ENCODE measurements around the gene CAMK2A.
"Not testable (repeated sequence)": the region's sequence is repeated elsewhere in the genome, so short reads cannot be mapped to it uniquely, and the experiment has no call there.

The CAMK2A gene

GRCh38 chr5:150251504-150251903, 38.1 kb downstream of the CAMK2A start:
- no peak overlapping the region for H3K27ac Mint-ChIP-seq
- H3K36me3 Mint-ChIP-seq (ENCODE audit: low read depth) = no peaks in the 10 kb centered on the region
- H3K4me3 Mint-ChIP-seq = no peak overlapping the region
- H3K9me3 Mint-ChIP-seq = no peaks in the 10 kb centered on the region
- no peak for DNase-seq
- peaks cover 1% of the 10 kb centered on the region for H3K27me3 Mint-ChIP-seq
- no peak for ATAC-seq
- H3K4me1 Mint-ChIP-seq = no peaks in the 10 kb centered on the region

- H3K27me3 Mint-ChIP-seq = peaks cover 1% of the 10 kb centered on the region
- DNase-seq = no peak
- H3K27ac Mint-ChIP-seq = no peak overlapping the region
- no peaks in the 10 kb centered on the region for H3K4me1 Mint-ChIP-seq
- H3K4me3 Mint-ChIP-seq = no peak overlapping the region
- ATAC-seq = no peak
- H3K9me3 Mint-ChIP-seq = no peaks in the 10 kb centered on the region
- H3K36me3 Mint-ChIP-seq (ENCODE audit: low read depth) = no peaks in the 10 kb centered on the region
Measured at GRCh38 chr5:150249744-150250143, 39.8 kb downstream of the CAMK2A start.

- ATAC-seq (no peak), DNase-seq (no peak)
- no peaks in the 10 kb centered on the region for H3K4me1 Mint-ChIP-seq
- H3K36me3 Mint-ChIP-seq (ENCODE audit: low read depth) = no peaks in the 10 kb centered on the region
- no peak overlapping the region for H3K4me3 Mint-ChIP-seq
- H3K9me3 Mint-ChIP-seq = no peaks in the 10 kb centered on the region
- peaks cover 1% of the 10 kb centered on the region for H3K27me3 Mint-ChIP-seq
- H3K27ac Mint-ChIP-seq = no peak overlapping the region
Measured at GRCh38 chr5:150248946-150249345, 40.6 kb downstream of the CAMK2A start.

- H3K4me1 Mint-ChIP-seq; H3K9me3 Mint-ChIP-seq; H3K36me3 Mint-ChIP-seq (ENCODE audit: low read depth); H3K4me3 Mint-ChIP-seq; H3K27me3 Mint-ChIP-seq; ATAC-seq; H3K27ac Mint-ChIP-seq; DNase-seq: not testable (repeated sequence)
Measured at GRCh38 chr5:150248493-150248892, 41.1 kb downstream of the CAMK2A start.

GRCh38 chr5:150247726-150248125, 41.8 kb downstream of the CAMK2A start:
- no peak for DNase-seq
- no peaks in the 10 kb centered on the region for H3K9me3 Mint-ChIP-seq
- H3K36me3 Mint-ChIP-seq (ENCODE audit: low read depth) = no peaks in the 10 kb centered on the region
- H3K27me3 Mint-ChIP-seq = peaks cover 1% of the 10 kb centered on the region
- H3K27ac Mint-ChIP-seq = no peak overlapping the region
- H3K4me3 Mint-ChIP-seq = no peak overlapping the region
- no peak for ATAC-seq
- no peaks in the 10 kb centered on the region for H3K4me1 Mint-ChIP-seq

GRCh38 chr5:150246835-150247234, 42.7 kb downstream of the CAMK2A start:
- no peaks in the 10 kb centered on the region for H3K4me1 Mint-ChIP-seq
- no peak overlapping the region for H3K4me3 Mint-ChIP-seq
- ATAC-seq (no peak), DNase-seq (no peak)
- H3K9me3 Mint-ChIP-seq = no peaks in the 10 kb centered on the region
- H3K27me3 Mint-ChIP-seq = peaks cover 1% of the 10 kb centered on the region
- no peak overlapping the region for H3K27ac Mint-ChIP-seq
- no peaks in the 10 kb centered on the region for H3K36me3 Mint-ChIP-seq (ENCODE audit: low read depth)

- DNase-seq (no peak), ATAC-seq (no peak)
- Mint-ChIP-seq H3K9me3 (no peaks in the 10 kb centered on the region), H3K4me3 (no peak overlapping the region), H3K36me3 (ENCODE audit: low read depth) (no peaks in the 10 kb centered on the region), H3K27ac (no peak overlapping the region), H3K4me1 (no peaks in the 10 kb centered on the region), H3K27me3 (peaks cover 1% of the 10 kb centered on the region)
Measured at GRCh38 chr5:150246429-150246828, 43.1 kb downstream of the CAMK2A start.

- Mint-ChIP-seq H3K27me3 (peaks cover 1% of the 10 kb centered on the region), H3K4me3 (no peak overlapping the region), H3K4me1 (no peaks in the 10 kb centered on the region), H3K9me3 (no peaks in the 10 kb centered on the region), H3K36me3 (ENCODE audit: low read depth) (no peaks in the 10 kb centered on the region), H3K27ac (no peak overlapping the region)
- ATAC-seq (no peak), DNase-seq (no peak)
Measured at GRCh38 chr5:150245808-150246207, 43.8 kb downstream of the CAMK2A start.

GRCh38 chr5:150245111-150245789, 44.3 kb downstream of the CAMK2A start:
- no peak for ATAC-seq

GRCh38 chr5:150244209-150244608, 45.4 kb downstream of the CAMK2A start:
- Mint-ChIP-seq H3K27ac (no peak overlapping the region), H3K36me3 (ENCODE audit: low read depth) (no peaks in the 10 kb centered on the region), H3K9me3 (no peaks in the 10 kb centered on the region), H3K4me1 (no peaks in the 10 kb centered on the region), H3K4me3 (no peak overlapping the region), H3K27me3 (no peaks in the 10 kb centered on the region)
- DNase-seq (no peak), ATAC-seq (peak; percentile 27)

More at GRCh38 chr5:150245111-150245789, 44.3 kb downstream of the CAMK2A start:
- Mint-ChIP-seq H3K27ac (no peak overlapping the region), H3K9me3 (no peaks in the 10 kb centered on the region), H3K4me3 (no peak overlapping the region), H3K36me3 (ENCODE audit: low read depth) (no peaks in the 10 kb centered on the region), H3K4me1 (no peaks in the 10 kb centered on the region), H3K27me3 (peaks cover 1% of the 10 kb centered on the region)
- no peak for DNase-seq

- Mint-ChIP-seq H3K27me3 (no peaks in the 10 kb centered on the region), H3K4me3 (no peak overlapping the region), H3K36me3 (ENCODE audit: low read depth) (no peaks in the 10 kb centered on the region), H3K27ac (no peak overlapping the region), H3K4me1 (no peaks in the 10 kb centered on the region), H3K9me3 (no peaks in the 10 kb centered on the region)
- DNase-seq = no peak
- ATAC-seq = no peak
Measured at GRCh38 chr5:150243590-150243989, 46.0 kb downstream of the CAMK2A start.

GRCh38 chr5:150242251-150242894, 47.2 kb downstream of the CAMK2A start:
- H3K4me1 Mint-ChIP-seq = no peaks in the 10 kb centered on the region
- H3K27ac Mint-ChIP-seq = no peak overlapping the region
- H3K9me3 Mint-ChIP-seq = no peaks in the 10 kb centered on the region
- no peaks in the 10 kb centered on the region for H3K36me3 Mint-ChIP-seq (ENCODE audit: low read depth)
- ATAC-seq (no peak), DNase-seq (no peak)
- H3K27me3 Mint-ChIP-seq = no peaks in the 10 kb centered on the region
- no peak overlapping the region for H3K4me3 Mint-ChIP-seq

GRCh38 chr5:150241298-150242160, 48.0 kb downstream of the CAMK2A start:
- no peaks in the 10 kb centered on the region for H3K4me1 Mint-ChIP-seq
- H3K4me3 Mint-ChIP-seq = no peak overlapping the region
- no peak for ATAC-seq
- no peak overlapping the region for H3K27ac Mint-ChIP-seq
- no peaks in the 10 kb centered on the region for H3K36me3 Mint-ChIP-seq (ENCODE audit: low read depth)
- H3K27me3 Mint-ChIP-seq = no peaks in the 10 kb centered on the region
- H3K9me3 Mint-ChIP-seq = no peaks in the 10 kb centered on the region
- DNase-seq = no peak

- no peak for DNase-seq
- Mint-ChIP-seq H3K36me3 (ENCODE audit: low read depth) (no peaks in the 10 kb centered on the region), H3K4me1 (no peaks in the 10 kb centered on the region), H3K9me3 (no peaks in the 10 kb centered on the region), H3K27me3 (no peaks in the 10 kb centered on the region), H3K4me3 (no peak overlapping the region), H3K27ac (no peak overlapping the region)
- ATAC-seq = no peak
Measured at GRCh38 chr5:150239794-150240122, 49.8 kb downstream of the CAMK2A start.

All from activated naive CD8-positive, alpha-beta T cell treated with anti-CD3 and anti-CD28 coated beads, Interleukin-2, amount 50 U/mL, for 24 hours (primary cell).